Skin of body (tissue), 2 donors: ENCODE results near the gene MVD. TPM values are rescaled to one million over a fixed set of nuclear protein-coding genes. Genes with fewer than 3 reads are reported as not detected.

ENCODE experiments used
- DNase-seq: peaks from one replicate; lab custom pipeline; 2025; lab: John Stamatoyannopoulos, UW
- total RNA-seq: library from RNA; depleted of rRNA; stranded (reverse); fragments of >200 nt; gene quantifications from one replicate; pipeline ENCODE4 v1.2.3, GENCODE V29; 2014

MVD gene
- total RNA-seq, 1 donor from 2014 or later: 39.9 TPM

DNA sequence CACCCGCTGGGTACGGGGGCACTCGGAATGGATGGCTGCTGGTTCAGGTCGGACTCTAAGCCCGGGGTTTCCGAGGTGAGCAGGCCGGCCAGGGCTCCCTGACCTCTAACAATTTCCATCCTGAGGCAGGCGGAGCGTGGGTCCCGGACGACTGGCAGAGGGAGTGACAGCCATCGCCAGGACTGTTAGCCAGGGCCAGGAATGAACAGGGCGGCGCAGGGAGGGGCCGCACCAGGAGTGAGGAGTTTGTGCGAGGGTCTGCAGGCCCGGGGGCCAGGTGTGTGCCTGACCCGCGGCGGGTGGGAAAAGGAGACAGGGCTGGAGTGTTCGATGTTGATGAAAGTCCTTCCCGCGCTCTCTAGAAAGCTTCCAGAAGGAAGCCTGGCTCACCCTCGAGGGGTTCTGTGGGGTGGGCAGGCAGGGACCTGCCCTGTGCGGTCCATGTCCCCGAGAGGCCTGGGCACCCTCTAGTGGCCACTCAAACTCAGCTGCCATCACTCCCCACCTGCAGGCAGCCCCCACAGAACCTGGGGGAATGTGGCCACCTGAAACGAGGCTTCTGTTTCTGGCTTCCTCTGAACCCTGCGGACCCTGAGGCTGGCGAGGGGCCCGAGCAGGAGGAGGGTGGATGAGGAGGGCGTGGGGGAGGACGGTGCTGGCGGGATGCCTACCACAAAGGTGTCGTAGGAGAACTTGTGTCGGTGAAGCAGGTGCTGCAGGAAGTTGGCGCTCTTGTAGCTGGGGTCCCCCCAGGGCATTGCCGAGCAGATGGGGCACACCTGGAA lies 35.1 kb upstream of the MVD start:
- no peak for DNase-seq

DNA sequence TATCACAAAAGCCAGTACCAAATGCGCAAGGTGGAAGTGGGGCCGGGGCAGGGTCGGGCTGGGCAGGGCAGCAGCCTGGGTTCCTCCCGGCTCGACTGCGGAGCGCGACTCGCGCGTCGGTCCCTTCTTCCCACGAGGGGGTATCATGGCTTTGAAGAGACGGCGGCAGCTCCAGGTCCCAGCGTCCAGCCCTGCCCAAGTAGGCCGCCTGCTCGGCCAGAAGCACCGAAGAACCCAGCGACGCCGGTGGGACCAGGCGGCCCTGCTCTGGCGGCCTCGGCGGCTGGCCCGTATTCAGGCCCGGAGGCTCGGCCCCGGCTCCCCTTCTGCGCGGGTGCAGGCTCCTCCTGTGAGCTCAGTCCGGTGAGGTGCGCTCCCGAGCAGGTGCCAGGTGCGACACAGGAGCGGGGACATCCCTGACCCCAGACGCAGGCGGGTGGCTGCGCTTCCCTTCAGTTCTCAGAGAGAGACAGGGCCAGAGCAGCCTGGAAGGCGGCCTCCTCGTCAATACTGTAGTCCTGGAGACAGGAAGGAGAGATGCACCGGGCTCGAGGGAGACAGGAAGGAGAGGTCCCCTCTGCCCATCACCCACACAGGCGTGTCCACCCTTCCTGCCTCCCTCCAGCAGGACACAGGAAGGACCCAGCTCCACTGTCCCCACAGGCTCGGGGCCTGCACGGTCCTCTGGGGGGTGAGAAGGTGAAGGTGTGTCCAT lies 34.4 kb upstream of the MVD start:
- DNase-seq: no peak

DNA sequence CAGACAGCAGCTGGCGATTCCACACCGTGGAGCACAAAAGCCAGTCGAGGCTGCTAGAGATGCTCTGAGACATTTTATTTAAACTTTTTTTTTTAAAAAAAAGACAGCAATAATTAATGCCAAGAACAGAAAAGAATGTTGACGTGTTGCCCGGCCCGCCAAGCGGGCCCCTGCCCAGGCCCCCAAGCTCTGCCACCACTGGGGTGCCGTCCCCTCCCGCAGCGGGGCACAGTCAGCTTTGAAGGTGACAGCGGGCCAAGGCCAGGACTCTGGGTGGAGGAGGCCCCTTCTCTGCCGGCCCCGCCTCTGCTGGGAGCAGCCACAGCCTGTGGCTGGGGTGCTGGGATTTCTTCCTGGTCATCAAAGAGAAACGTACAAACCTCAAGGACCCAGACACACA lies 33.5 kb upstream of the MVD start:
- DNase-seq: no peak

DNA sequence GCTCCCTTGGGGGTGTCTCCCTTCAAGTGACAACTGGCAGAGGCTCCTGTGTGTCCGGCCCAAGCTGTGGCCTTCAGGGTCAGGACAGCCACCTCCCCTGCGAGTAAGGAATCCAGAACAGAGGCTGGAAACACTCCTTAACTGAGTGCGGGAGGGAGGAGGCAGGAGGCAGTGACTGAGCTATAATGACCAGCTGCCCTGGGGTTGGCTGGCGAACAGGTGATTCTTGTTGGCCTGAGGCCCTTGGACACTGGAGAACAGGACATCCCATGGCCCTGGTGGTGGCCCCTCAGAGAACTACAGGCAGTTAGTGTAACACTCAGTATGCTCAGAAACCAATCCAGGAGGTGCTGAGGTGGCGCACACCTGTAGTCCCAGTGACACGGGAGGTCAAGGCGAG lies 32.9 kb upstream of the MVD start:
- DNase-seq: no peak

DNA sequence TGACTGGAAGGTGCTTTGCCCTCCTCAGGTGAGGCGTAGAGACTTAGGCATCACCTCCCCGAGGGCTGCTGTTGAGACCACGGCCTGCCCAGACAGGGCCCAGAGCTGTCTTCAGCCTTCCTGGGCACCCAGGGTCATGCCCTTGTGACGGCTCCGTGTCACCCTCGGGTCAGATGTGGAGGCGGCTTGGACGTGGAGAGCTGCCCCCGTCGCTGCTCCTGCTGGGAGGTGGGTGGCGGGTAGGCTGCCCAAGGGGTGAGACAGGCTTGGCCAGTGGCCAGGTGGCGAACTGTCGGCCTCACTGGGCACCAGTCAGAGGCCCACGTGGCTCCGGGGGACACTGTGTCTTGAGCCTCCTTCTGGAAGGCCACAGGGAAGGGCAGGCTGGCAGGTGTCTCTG lies 32.3 kb upstream of the MVD start:
- no peak for DNase-seq

DNA sequence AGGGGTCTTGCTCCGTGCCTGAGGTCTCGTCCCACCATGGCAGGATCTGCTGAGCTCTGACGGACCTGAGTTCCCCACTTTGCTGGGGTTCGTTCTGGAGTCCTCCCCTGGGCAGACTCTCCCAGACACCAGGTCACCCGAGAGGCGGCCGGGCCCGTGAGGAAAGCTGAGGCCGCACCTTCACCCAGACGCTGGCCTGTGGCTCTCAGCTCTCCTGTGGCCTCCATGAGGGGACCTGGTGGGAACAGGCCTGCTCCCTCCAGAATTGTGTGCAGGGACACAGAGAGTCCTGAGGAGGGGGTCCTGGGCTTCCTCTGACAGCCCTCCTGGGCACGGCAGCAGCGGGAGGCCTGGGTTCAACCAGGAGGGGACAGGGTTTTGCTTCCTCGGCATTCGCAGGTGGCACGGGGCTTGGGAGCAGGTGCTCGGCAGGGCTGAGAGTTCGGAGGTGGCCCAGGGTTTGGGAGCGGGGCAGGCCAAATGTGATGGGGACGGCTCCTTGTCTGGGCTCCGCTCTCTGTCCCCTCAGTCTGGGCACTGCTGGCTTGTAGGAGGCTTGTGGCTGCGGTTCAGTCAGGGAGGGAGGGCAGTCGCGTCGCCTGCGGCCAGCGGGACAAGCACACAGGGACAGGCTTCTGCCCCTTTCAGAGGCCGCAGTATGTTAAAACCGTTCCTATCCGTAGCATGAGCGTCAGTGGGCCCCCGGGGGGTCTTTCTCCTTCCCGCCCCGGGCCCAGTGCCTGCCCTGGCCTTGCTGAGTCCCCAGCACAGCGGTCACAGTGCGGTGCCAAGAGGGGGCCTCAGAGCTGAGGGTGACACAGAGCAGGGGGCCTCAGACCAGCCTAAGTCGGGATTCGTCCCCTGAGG lies 31.6 kb upstream of the MVD start:
- DNase-seq: no peak

DNA sequence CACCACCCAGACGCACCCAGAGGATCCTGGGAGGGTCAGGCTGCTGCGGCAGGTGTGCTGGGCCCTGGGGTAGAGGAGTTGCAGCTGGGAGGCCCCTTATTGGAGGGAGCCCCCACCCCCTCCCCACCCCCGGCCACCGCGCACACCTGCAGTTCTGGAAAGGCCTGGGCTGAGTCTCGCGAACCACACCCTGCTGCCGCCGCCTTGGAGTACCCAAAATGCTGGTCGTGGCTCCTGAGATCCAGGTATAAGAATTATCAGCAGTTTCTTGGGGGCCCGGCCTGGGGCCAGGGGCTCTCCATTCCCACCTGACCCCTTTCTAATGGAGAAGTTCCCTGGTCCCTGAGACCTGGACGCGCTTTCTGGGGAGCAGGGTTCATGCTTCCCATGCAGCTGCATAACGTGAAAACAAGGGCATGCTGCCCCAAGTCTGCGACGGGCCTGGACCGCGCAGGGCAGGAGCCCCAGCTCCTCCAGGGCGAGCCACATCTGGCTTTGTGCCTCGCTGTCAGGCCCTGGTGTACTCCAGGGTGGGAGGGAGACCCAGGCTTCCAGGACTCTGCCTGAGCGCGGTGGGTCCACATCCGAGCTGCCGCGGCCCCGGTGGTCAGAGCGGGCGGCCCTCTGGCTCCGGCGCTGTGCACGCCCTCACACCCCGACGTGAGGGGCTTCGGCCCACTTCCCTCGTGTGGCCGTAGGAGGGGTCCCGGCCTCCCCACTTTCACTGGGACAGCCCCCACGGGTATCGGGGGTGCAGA lies 30.7 kb upstream of the MVD start:
- no peak for DNase-seq

DNA sequence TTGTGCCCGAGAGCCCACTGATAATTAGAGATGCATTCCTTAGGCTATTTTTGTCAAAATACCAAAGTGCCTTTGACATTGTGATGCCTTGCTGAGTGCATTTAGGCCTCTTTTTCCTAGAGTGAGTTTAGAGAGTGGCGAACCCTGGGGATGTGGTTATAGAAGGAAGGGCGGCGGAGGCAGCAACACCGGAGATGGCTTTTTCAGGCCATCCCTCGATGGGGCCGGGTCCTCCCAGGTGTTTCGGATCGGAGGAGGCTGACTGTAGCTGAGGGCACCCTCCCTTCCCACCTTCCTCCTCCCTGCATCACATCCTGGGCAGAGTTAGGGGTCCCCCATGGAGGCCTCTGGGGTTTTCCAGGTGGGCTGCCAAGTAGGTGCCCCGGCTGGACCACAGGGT lies 30.0 kb upstream of the MVD start:
- DNase-seq: no peak

DNA sequence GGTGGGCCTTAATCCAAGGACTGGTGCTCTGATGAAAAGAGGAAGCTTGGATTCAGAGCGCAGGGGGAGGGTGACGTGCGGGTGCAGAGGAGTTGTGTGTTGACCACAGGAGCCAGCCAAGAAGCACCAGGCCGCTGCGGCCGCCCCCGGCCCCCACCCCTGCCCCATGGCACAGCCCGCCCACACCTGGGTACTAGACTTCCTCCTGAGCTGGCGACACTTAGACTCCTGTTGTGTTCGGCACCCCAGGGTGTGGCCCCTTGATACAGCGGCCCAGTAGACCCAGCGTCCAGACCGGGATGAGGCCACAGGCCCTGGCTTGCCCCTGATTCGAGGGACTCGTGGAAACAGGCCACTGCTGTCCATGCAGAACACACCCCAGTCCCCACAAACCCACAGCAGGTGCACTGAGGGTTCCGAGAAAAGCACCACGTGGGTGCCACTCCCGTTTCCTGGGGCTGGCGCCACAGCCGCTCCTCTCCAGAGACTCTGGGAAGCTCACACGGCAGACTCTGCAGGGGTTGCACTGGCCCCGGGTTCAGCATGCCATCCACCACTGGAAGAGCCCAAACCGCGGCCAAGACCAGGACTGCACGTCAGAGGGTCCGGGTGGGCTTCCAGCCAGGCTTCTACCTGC lies 29.2 kb upstream of the MVD start:
- no peak for DNase-seq

DNA sequence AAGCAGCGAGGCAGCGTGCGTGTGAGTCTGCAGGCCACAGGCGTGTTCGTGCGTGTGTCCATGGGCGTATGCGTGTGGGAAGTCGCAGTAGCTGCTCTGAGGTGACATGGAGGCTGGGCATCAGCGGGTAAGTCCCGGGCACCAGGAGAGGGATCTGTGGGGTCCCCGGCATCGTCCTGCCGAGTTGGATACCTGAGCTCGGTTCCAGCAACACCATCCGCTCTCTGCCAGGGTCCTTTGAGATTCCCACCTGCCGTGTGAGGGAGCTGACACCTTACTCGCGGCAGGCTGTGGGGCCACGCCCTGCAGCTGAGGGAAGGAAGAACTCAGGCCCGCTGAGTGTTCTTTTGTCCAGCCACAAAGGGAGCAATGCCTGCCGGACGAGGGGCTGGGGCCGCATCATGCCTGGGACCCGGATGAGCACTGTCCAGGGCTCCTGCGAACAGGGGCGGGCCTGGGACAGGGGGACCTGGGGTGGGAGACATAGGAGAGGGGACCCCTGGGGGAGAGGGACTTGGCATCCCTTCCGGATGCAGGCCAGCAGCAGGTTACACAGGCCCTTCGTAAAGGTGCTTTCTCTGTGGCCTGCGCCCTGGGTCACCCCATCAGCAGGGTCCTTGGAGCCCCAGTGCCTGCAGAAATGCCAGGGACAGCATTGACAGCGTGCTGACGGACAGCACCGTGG lies 28.4 kb upstream of the MVD start:
- DNase-seq: no peak

DNA sequence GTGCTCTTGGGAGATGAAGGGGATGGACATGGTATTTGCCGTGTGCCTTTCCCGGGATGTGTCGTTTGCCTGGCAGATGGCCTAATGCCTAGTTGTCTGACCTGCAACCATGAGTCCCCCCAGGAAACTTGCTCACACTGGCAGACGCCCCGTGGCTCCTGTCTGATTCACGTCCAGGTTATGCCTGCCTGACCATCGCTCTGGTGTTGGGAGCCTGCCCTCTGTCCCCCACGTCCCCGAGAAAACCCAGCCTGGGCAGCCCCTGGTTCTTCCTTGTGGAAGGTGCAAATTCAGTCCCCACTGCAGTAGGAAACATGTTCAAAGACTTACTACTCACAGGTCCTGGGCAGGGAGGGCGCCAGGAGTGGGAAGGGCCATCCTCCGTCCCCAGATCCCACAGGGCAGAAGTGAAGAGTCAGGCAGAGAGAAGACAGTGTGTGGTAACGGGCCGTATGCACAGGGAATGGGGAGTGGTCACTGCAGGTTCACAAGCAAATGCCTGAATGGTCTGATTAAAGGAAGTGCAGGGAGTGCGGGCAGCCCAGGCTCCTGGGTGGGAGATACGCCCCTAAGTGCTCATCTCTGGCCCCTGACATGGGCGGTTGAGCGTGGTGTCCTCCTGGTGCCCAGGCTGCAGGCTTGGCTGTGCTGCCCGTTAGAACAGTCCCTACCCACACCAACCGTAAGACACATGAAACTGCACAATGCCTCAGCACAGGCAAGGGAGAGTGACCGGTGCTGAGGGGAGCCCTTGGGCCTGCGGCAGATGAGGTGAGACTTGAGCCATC lies 27.6 kb upstream of the MVD start:
- DNase-seq: no peak

DNA sequence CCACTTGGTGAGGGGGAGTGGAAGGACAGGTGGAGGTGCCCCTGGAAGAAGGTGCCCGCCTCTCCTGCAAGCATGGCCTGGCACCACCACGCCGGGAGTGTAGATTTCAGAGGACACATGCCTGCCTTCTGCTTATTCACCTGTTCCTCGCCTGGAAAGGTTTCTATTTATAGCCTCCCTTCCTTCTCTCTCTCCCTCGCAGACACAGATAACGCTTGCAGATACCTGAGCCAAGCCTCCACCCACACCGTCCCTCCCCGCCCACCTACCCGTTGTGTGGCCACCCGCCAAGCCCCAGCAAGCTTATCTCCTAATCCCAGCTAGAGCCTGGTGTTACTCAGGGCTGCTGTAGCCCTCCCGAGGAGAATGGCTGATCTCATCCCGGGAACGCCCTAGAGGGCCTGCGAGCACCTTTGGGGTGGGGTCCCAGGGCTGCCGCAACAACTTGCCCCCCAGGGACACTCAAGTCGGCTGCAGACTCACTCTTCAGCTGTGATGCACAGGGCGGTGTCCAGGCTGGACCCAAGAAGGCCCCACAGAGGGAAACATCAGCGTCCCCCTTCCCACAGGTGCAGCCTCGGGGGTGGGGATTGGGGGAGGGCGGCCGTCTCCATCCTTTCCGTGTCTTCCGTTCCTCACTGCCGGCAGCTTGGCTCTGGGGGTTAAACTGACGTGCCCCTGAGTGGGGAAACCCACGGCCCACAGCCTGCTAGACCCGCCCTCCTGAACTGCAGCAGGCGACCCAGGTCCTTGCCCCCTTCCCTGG lies 25.3 kb upstream of the MVD start:
- no peak for DNase-seq

DNA sequence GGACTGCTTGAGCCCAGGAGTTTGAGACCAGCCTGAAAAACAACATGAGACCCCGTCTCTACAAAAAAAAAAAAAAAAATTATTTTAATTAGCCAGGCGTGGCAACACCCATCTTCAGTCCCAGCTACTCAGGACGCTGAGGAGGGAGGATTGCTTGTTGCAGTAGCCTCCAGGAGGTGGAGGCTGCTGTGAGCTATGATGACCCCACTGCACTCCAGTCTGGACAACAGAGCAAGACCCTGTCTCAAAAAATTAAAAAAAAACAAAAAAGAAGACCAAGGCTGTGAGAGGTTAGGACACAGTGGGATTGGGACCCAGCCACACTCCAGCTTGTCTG lies 24.8 kb upstream of the MVD start:
- DNase-seq: no peak

DNA sequence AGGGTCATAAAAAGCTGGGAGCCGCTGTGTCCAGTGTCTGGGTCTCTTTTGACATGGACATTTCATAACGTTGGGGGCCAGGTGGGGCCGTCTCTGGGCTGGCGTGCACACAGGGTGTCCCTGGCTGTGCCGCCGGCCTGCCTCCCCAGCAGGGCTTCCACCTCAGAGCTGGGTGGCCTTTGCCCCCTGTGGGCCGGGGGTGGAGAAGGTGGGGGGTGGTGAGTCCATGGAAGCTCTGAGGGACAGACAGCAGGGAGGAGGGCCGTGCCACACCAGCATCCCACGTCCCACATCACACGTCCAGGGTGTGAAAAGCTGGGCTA lies 24.3 kb upstream of the MVD start:
- DNase-seq: no peak

DNA sequence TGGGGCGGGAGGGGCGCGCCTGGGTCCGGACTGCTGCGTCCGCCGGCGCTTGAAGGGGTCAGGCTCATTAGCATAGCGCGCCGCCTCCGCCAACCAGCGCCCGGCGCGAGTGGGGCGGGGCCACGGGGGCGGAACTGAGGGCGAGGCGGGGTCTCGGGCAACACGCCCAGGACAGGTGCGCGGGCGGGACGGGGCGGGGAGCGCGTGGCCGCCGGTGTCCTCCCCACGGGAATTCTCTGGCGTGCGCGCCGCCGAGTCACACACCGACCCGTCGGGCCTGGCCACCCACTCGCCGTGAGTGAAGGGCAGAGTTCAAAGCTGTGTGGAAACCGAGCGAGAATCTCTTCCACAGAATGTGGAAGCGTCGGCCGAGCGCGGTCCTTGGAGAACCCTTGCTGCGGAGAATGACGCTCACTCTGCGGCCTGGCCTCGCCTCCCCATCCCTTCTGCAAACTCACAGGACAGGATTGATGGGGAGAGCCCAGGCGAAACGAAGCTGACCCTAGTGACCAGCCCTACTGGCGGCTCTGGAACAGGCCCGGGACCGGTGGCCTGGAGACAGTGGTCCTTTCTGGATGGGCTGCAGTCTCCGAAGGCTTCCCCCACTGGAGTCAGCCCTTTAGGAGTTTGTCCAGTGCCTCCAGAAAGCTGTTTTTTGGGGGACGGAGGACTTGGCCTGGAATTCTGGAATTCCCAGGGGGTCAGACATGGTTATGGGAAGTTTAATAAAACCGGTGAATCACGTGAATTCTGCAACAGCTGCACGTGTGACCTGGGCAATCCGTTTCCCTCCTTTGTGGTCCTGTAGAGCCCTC lies 23.8 kb upstream of the MVD start, which contains the start of gene SNAI3:
Gene SNAI3 (minus strand): TSS at position 69 of the 815 bp plus-strand sequence. CDS start 101 bp downstream, outside the sequence.
- no peak for DNase-seq

DNA sequence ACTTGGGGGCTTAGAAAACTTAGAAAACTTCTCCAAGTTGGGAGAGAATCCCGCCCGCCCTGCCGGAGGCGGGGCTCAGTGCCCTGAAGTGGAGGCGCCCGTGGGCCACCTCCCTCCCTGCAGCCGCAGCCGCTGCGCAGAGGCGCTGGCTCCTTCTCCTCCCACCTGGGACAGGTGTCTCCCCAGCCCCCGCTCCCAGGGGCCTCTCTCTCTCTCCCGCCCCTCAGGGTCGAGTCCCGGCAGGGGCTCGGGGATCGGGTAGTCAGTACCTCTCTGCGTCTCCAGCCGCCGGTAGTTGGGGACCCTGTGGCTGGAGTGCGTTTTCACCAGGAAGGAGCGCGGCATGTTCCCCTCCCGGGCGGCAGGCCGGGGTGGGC lies 23.2 kb upstream of the MVD start:
- no peak for DNase-seq

DNA sequence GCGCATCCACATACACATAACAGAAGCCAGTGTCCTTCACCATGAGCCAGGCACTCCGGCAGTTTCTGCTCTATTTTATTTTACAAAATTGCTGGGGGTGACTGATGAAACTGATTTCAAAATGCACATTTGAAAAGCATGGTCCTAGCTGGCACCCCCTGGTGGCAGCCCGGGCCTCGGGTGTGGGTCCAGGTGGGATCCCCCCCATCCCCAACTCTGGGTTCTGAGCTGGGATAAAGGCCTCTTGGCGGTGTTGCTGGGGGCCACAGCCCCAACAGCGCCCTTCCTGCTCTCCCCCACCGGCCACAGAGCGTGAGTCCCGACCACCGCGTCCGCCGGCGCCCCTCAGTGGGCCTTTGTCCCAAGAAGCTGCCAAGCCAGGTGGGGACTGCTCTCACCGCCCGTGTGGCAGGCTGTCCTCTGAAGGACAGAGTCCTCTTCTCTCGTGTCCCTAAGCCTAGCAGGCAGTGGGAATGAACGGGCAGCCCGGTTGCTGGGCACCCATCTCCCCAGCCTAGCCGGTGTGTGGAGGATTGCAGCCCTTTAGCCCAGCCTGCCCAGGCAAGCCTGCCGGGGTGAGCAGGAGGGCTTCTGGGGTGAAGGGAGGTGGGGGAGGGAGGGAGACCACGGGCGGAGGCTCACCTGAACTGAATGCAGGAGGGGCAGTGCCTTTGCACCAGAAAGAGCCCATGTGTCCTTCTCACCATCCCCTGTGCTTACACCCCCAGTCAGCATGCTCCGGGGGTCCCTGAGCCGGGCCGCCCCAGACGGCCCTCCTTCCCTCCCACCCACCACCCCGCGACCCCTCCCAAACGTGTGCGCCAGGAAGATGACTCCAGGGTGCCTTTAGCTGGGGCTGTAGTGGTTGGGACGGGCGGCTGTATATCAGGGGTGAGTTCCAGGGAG lies 22.5 kb upstream of the MVD start:
- DNase-seq: no peak
